Measurements from ENCODE around the gene KCNK10.
"Not testable (repeated sequence)": the region's sequence is repeated elsewhere in the genome, so short reads cannot be mapped to it uniquely, and the experiment has no call there.

The KCNK10 gene

DNA sequence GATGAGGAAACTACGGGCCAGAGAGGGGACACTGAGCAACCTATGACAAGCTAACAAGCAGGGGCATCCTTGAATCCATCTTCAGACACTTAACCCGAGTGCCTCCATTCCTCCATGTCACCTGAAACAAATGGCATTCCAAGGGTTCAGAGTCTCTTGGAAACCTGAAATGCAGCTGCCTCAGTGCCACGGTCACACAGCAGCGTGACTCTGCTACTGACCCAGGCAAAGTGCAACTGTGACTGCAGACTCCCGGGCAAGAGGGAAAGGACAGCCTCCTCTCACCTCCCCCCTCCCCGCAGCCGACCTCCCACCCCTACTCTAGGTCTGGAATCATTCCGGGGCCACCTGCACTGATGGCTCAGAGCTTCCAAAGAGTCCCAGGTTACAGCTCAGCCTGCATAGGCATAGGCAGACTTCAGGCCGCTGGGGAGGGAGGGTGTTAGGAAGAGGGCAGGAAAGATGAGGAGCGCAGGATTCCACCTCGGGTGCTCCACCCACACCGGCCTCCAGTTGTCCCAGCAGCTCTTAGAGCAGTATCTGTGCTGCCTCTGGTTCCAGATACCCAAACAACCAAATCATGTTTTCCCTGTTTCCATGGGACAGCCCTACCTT lies 53.2 kb downstream of the KCNK10 start:
- DNase-seq = no peak

DNA sequence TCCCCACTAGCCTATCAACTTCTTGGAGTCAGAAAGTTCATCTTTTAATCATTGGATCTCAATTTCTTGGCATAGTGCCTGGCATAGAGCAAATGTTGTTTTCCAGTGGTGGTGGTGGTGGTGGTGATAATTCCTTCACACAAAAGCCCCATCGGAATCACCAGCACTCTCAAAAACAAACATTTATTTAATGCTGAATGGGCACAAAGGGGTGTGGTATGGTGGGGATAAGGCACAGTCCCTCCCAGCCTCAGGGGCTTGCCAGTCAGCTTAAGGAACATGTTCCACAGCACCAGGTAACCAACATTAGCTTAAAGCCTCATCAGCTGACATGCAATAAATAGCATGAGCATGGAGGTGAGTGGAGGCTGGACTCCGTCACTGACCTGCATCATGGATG lies 56.6 kb downstream of the KCNK10 start:
- DNase-seq = no peak

- no peak for DNase-seq
These were observed 59.0 kb downstream of the KCNK10 start for GRCh38 chr14:88264116-88264515.

GRCh38 chr14:88261302-88261701 lies 61.8 kb downstream of the KCNK10 start:
- not testable (repeated sequence) for DNase-seq

- DNase-seq = no peak
These were observed 65.0 kb downstream of the KCNK10 start for GRCh38 chr14:88258021-88258420.

DNA sequence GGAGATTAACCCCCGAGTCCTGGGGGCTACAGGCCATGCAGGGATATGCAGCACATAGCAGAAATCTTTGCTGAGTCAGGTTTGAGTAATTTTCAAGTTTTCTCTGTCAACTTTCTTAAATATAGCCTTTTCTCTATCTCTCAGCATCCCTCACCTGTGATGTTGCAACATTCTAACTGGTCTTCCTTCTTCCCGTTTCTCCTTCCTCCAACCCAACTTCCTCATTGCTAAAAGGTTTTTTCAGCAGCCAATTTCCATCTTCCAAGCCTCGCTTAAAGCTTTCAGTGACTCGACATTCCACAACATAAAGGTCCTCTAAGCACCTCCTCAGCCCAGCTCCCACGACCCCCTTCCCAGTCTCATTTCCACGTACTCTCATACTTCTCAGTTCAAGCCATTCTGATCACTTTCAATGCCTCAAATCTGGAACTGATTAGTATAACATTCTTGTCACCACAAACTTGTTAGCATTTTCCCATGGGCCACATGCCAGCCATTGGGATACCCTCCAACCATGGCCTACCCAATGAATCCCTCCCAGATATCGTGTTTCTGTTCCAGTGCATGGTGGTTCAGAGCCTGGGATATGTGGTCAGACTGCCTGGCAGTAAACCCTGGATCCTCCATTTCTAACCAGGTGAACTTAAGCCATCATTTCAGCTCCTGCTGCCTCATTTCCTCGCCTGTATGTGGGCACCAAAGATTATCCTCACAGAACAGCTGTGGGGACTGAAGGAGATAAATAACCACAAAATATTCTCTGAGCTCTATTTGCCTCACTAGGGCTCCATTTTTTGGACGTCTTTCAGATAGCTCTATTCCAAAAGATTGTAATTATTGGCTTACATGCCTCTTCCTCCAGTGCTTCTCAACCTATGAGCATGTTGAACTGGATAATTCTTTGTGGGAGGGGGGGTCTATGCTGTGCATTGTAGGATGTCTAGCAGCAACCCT lies 65.8 kb downstream of the KCNK10 start:
- no peak for DNase-seq

GRCh38 chr14:88255798-88256197 lies 67.3 kb downstream of the KCNK10 start:
- no peak for DNase-seq

- DNase-seq = no peak
These were observed 67.9 kb downstream of the KCNK10 start for GRCh38 chr14:88255196-88255595.

- DNase-seq = no peak
These were observed 70.6 kb downstream of the KCNK10 start for GRCh38 chr14:88252498-88252897.

DNA sequence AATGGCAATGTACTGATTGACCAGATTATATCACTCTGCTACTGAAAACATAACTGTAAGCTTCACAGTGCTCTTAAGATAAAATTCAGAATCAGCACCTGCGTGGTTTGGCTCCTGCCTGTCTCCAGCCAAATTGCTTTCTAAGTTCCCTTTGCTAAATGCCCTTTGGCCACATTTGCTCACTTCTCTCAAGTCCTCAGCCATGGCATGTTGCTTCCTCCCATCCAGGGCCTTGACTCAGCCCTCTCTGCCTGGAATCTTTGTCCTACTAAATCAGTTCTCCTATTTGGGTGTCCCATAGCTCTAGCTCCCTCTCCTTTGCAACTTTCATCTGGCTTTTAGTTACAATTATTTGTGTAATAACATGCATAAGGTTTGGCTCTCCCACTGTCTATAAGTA lies 71.4 kb downstream of the KCNK10 start:
- no peak for DNase-seq

DNA sequence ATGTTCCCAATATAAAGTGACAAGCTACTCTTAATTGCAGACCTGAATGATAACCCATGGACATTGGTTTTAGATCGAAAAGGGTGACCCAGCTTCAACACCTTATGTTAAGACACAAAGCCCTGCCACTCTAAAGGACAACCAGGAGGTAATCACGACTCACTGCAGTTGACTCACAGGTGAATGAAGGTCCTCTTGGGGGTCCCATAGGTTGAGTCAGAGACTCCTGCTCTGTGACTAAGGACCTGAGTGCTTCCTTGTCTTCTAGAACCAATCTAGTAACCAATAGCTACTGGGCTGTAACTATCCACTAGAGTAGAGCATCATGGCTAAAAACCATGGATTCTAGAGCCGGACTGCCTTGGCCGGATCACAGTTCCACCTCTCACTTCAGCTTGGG lies 73.8 kb downstream of the KCNK10 start:
- no peak for DNase-seq

GRCh38 chr14:88248606-88249005 lies 74.5 kb downstream of the KCNK10 start:
- DNase-seq = no peak

GRCh38 chr14:88247228-88247627 lies 75.8 kb downstream of the KCNK10 start:
- no peak for DNase-seq

- no peak for DNase-seq
These were observed 77.7 kb downstream of the KCNK10 start for GRCh38 chr14:88245321-88245720.

DNA sequence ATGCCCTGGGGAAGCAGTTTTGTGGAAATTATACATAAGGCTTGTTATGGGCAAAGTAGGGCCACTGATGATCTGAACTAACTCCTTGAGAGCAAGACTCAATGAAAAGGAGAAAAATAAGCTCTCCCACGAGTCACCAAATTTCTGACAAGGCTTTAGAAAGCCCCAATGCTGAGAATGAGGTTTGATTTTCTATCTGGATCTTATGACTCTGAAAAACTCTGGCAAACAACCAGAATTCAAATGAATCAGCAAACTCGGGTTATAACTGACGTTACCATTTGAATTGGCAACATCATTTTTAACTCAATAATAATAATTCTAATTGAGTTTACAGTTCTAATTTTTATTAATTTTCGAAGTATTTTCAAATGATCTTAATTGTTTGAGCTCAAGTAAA lies 79.1 kb downstream of the KCNK10 start:
- DNase-seq = no peak

DNA sequence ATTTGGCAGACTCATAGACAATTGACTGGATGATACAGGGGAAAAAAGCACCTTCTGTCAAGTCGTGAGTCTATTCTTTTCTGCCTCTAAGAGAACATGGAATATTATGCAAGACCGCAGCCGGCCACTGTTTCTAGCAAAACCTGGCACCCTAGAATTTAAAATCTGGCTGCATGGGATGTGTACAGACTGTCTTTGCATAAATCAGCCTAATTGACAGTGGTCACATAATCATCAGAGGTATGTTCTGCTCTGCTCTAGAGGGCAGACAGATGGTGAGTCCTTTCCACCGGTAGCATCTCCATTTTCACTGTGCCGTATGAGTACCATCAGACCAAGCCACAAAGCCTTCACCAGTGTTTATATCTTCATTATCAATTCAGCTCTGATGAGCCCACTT lies 80.6 kb downstream of the KCNK10 start:
- no peak for DNase-seq

- DNase-seq = no peak
These were observed 81.3 kb downstream of the KCNK10 start for GRCh38 chr14:88241810-88242209.

- DNase-seq = no peak
These were observed 88.6 kb downstream of the KCNK10 start for GRCh38 chr14:88234442-88234841.

DNA sequence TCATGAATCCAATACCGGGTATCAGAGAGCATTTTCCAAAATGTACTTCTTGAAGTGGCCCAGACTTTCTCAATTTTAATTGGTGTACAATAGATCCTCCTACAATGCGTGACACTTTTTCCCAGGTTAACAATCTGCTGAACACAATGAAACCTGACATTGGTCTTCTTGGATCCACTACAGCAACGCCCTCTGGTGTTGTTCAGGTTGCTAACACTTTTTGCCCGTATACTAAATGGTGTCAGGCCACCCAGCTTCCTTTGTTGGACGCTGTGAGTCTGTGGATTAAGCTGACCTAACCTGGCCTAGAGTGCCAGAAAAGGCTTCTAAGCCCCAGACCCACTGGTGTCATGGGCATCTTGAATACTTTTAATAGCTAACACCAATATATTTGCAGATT lies 89.2 kb downstream of the KCNK10 start:
- DNase-seq = no peak

- DNase-seq = no peak
These were observed 90.3 kb downstream of the KCNK10 start for GRCh38 chr14:88232771-88233170.

GRCh38 chr14:88231603-88232002 lies 91.5 kb downstream of the KCNK10 start:
- no peak for DNase-seq

GRCh38 chr14:88229428-88229827 lies 93.6 kb downstream of the KCNK10 start:
- DNase-seq = no peak

- no peak for DNase-seq
These were observed 94.4 kb downstream of the KCNK10 start for GRCh38 chr14:88228522-88229236.

DNA sequence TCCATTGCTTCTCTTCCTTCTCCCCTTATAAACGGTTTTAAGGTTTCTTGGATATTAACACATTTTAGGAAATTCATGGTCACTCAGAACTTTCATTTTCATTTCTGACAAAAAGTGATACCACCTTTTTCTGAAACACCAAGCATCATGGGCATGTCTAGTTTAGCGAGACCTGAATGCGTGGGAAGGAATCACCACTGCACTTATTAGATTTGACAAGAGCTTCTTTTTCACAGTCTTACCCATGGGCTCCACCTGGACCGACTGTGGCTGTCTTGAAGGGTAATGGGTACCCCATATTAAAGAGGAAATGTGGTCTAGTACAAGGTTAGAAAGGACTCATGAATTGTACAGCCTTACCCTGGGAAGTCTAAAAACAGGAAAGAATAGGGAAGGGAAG lies 95.4 kb downstream of the KCNK10 start:
- DNase-seq = no peak
